ENCODE results near the gene PLEK.

Gene PLEK

GRCh38 chr2:68416081-68416675, 51.1 kb downstream of the PLEK start:
- DNase-seq (ENCODE audit: low read depth in 2 of 2), result no peak

DNA sequence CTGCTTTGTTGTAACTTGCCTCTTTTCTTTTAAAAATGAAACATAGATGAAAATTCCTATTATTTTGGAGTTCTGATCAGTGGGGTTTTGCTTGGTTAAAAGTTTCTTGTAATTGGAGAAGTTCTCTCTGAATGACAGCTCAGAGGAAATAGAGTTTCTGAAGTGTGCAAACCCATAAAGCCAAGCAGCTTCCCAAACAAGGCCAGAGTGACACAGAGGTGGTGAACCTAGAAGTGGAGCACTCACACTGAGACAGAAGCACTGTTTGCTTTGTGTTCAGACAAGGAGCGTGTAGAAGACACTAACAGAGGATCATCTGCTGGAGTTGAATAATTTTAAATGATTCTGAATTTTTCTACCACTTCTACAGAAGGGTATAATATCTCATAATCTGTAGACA, 52.8 kb downstream of the PLEK start:
- DNase-seq (ENCODE audit: low read depth in 2 of 2), result no peak

DNA sequence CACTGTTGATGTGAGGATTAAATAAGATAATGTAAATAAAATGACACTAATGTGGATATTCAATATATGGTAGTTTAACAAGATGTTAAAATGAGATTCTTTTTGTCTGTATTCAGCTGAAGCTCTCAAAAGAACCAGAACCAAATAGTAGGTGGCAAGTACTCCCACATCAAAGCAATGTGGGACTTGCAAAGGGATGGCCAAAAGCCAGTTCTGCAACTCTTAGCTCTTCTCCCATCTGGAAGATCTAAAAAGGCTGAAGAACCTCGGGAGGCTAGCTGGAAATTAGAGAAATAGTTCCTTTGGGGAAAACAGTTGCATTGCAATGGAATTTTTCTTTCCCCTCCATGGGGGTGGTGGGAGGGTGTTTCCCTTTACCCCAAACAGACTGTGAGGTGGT, 53.3 kb downstream of the PLEK start:
- DNase-seq (ENCODE audit: low read depth in 2 of 2), result no peak

DNA sequence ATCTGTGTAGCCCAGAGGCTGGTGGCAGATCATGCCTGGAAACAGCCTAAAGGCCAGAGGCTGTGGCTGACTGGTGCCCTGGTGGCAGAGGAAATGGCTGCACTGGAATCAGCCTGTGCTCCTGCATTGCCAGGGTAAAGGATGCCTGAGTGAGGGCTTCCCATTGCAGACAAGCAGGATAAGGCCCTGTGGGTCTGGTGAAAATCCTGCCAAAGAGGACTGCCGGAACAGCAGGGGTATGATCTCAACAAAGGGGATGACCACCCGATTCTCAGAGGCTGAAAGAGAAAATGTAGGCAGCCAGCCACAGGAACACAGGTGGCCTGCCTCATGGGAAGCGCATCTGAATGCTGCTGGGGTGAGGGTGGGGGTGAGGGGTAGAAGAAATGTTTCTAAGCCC, 53.8 kb downstream of the PLEK start:
- no peak for DNase-seq (ENCODE audit: low read depth in 2 of 2)

DNA sequence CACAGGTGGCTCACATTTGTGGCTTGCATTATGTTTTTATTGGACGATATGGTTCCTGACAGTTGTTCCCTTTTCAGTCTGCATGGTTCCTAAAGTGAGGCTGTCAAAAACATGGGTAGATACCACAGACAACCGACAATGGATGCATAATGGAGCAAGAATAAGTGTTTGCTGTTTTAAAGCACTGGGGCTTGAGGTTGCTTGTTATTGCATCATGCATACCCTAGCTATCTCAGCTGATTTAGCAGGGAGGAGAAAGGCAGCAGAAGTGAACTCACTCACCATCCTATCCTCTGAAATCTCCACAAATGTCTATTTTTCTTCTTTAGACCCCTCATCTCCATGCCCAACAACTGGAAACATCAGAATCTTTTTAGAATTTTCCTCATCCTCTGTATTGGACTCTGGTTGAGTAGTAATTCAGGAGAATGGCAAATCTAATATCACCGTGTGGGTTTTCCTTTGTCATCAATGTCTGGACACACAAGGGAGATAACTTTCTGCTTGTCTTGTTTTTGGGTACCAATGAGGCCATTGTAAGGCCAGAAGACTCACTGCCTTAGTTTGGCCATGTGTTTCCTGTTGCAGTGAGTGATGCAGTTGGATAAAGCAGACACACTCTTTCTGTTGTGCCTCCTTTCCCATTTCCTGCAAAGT, 55.3 kb downstream of the PLEK start:
- peak; percentile 21 to 26 for DNase-seq (ENCODE audit: low read depth in 2 of 2)

DNA sequence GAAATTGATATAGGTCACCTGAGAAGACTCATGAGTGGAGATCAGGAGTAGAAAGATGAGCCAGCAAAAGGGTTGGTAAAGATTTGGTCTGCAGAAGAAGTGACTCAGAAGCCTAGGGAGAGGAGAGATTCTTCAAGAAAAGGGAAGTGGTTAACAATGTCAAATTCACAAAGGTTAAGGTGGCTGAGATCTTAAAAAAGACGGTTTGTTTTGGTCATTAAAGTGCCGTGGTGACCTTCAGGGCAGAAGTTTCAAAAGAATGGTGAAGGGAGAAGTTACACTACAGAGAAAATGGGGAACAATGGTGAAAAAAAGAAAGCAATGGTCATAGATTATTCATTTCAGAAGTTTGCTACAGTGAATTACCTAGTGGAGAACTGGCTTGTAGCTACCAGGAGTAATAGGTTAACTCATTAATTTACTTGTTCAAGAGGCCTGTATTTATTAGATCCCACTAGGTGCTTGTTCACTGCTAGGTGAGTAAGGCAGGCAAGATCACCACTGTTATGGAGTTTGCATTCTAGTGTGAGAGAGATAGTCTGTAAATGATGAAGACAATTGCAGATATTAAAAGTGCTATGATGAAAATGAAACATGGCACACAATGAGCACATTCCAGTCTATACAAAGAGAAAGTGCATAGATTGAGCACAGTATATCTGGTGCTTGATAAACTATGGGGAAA, 59.0 kb downstream of the PLEK start:
- no peak for DNase-seq (ENCODE audit: low read depth in 2 of 2)

DNA sequence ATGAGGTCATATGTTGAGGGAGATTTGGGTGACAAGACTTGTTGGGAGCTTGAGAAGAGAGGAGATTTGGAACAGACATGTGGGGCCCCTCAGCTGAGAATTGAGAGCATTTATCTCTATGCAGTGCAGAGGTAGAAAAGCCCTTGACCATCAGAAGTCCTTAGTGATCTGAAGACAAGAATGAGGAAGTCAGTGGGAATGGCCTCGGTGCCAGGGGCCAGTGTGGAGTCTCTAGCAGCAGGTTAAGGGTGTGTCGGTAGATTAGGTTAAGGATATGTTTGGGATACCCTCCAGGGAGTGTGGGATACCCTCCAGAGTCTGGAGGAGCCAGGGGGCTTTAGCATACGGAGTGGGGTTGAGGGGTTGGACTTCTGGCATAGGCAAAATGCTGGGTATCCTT, 60.4 kb downstream of the PLEK start:
- DNase-seq (ENCODE audit: low read depth in 2 of 2), result no peak

GRCh38 chr2:68426446-68426845, 61.4 kb downstream of the PLEK start:
- DNase-seq (ENCODE audit: low read depth in 2 of 2), result no peak

- no peak for DNase-seq (ENCODE audit: low read depth in 2 of 2)
Measured at GRCh38 chr2:68426848-68427579, 61.9 kb downstream of the PLEK start.

DNA sequence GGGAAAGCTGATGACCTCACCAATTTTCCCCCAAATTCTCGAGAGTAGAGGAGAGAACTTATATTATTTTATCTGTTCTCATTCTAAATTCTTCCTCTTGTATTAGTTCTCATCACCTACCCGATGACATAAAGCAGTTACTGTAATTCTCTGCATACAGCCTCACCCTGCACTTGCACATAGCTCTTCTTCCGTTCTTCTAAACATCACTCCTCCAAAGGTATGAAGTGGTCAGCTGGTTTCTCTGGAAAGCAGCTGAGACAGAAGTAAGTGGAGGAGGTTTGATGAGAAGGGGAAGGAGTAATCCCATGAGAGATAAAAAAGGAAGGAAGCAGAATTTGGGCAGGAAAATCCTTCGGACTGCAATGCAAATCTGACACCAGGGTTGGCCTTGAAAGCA, 63.0 kb downstream of the PLEK start:
- DNase-seq (ENCODE audit: low read depth in 2 of 2), result no peak

GRCh38 chr2:68428746-68429145, 63.7 kb downstream of the PLEK start:
- DNase-seq (ENCODE audit: low read depth in 2 of 2), result no peak

DNA sequence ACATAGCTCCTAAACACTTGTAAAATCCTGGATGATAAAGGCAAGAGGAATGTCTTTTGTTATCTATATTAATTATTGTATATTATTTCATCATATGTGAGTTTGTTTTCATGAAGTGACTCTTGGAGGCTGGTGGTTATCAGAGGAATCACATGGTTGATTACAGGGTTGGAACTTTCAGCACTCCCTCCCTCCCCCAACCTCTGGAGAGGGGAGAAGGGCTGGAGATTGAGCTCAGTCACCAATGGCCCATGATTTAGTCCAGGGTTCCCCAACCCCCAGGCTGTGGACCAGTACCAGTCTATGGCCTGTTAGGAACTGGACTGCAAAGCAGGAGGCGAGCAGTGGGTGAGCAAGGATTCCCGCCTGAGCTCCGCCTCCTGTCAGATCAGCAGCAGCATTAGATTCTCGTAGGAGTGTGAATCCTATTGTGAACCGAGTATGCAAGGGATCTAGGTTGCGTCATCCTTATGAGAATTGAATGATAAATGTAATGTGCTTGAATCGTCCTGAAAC, 64.3 kb downstream of the PLEK start:
- no peak for DNase-seq (ENCODE audit: low read depth in 2 of 2)

GRCh38 chr2:68431316-68431972, 66.4 kb downstream of the PLEK start:
- no peak for DNase-seq (ENCODE audit: low read depth in 2 of 2)

- no peak for DNase-seq (ENCODE audit: low read depth in 2 of 2)
Measured at GRCh38 chr2:68432696-68433658, 67.9 kb downstream of the PLEK start.

DNA sequence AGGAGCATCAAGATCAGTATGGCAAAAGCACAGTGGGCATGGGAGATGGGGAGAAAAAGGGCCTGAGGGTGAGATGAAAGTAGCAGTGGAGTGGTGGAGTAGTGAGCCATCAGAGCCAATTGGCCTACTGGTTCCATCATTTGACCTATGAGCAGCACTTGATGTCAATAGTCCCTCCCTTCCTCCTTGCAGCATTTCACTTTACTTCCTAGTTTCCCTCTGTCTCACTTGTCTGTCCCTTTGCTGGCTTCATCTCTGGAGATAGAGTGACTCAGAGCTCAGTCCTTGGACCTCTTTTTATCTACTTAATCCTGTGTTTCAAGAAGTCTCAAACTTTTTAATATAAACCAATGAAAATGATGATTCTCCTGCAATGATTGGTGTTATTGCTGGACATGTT, 69.9 kb downstream of the PLEK start:
- no peak for DNase-seq (ENCODE audit: low read depth in 2 of 2)

GRCh38 chr2:68435615-68436014, 70.5 kb downstream of the PLEK start:
- DNase-seq (ENCODE audit: low read depth in 2 of 2), result no peak

DNA sequence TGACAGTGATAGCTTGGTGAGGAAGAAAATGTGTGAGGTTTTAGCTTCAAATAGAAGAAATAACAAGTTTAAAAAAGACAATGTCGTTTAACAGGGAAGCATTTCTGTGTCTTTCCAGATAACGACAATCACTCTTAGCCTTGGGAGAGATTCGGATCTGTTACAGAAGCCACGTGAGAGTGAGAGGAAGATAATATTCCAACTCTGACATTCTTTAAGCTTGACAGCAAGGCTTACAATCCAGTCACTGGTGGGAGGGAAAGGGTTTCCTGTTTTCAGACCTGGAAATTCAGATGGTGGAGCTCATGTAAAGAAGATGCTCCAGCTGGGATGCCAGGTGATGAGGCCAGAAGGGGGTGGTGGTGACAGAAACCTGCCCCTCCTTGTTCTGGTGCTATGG, 71.2 kb downstream of the PLEK start:
- DNase-seq (ENCODE audit: low read depth in 2 of 2), result no peak

DNA sequence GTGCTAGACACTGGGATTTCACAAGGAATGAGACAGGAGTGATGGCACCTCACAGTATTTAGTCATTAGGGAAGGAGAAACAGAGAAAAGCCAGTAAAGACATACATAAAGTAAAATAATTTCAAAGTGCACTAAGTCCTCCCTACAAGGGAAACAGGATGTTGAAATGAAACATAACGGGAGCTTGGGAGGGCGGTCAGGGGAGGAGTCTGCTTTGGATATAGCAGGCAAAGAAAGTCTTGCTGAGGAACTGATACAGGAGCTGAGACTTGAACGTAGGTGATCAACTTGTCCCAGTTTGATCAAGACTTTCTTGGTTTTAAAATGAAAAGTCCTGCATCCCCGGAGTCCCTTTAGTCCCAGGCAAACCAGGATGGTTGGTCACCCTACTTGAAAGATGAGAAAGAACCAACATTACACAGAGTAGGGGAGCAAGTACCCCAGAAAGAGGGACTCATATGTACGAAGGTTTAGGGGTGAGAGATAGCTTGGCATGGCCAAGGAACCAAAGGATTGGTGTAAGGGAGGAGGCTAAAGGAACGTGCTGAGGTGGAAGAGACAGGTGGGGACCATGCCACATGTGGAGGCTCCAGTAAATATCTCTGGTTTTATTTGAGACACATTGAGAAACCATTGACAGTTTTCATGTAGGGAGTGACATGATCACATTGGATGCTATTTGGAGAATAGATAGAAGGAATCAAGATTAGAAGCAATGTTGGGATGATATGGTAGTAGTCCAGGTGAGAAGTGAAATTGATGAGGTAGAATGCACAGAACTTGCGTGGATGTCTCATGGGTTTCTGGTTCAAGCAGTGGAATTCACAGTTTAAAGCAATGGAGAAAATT, 73.6 kb downstream of the PLEK start:
- DNase-seq (ENCODE audit: low read depth in 2 of 2), result no peak

- peak; percentile 72 to 74 for DNase-seq (ENCODE audit: low read depth in 2 of 2)
Measured at GRCh38 chr2:68441179-68441993, 76.3 kb downstream of the PLEK start.

All from fibroblast of skin of left quadriceps (primary cell).